Activated CD4-positive, alpha-beta T cell treated with anti-CD3 and anti-CD28 coated beads for 24 hours (primary cell): ENCODE data around the gene ATP10A.
"Not testable (repeated sequence)": the region's sequence is repeated elsewhere in the genome, so short reads cannot be mapped to it uniquely, and the experiment has no call there.

Experiments used
- DNase-seq, 2 donors: peaks; one replicate each; pipeline ENCODE4 v3.0.0-alpha.2; 2020; ENCODE audit warnings: low read depth in 2 of 2

Gene ATP10A

GRCh38 chr15:25649390-25649789 is 213.7 kb downstream of the ATP10A start:
- DNase-seq = no peak

- DNase-seq = no peak
These were observed 220.0 kb downstream of the ATP10A start for GRCh38 chr15:25643120-25643519.

GRCh38 chr15:25641762-25642161 is 221.4 kb downstream of the ATP10A start:
- no peak for DNase-seq

GRCh38 chr15:25641361-25641760 is 221.8 kb downstream of the ATP10A start:
- DNase-seq = no peak

GRCh38 chr15:25640959-25641358 is 222.2 kb downstream of the ATP10A start:
- not testable (repeated sequence) for DNase-seq

- DNase-seq = no peak
These were observed 222.7 kb downstream of the ATP10A start for GRCh38 chr15:25640381-25640780.

- not testable (repeated sequence) for DNase-seq
These were observed 226.6 kb downstream of the ATP10A start for GRCh38 chr15:25636486-25636885.

- no peak for DNase-seq
These were observed 227.9 kb downstream of the ATP10A start for GRCh38 chr15:25635191-25635590.

GRCh38 chr15:25633862-25634261 is 229.3 kb downstream of the ATP10A start:
- no peak for DNase-seq

GRCh38 chr15:25631971-25632370 is 231.2 kb downstream of the ATP10A start:
- DNase-seq = no peak
